Cardiac fibroblast (primary cell): ENCODE data around the gene SFTPD.

ENCODE experiments used
- DNase-seq, 2 donors: peaks; one replicate each; pipeline versions ENCODE4 v3.0.0 to v3.0.0-alpha.2; 2010; ENCODE audit warnings: low read depth in 2 of 2
- H3K4me3 ChIP-seq, 2 donors: replicated peaks in 1 of 2; 1 replicate in 1 of 2; 2 replicates in 1 of 2; pipeline ENCODE4 v1.5.1; 2011; ENCODE audit warnings: low read depth in 2 of 2, low read length in 2 of 2, mild to moderate bottlenecking in 2 of 2, moderate library complexity in 1 of 2
- CTCF ChIP-seq: IDR thresholded peaks from one replicate; pipeline ENCODE4 v1.5.1; 2011; ENCODE audit warnings: low read depth, mild to moderate bottlenecking, low read length, inconsistent platforms

Gene SFTPD

DNA sequence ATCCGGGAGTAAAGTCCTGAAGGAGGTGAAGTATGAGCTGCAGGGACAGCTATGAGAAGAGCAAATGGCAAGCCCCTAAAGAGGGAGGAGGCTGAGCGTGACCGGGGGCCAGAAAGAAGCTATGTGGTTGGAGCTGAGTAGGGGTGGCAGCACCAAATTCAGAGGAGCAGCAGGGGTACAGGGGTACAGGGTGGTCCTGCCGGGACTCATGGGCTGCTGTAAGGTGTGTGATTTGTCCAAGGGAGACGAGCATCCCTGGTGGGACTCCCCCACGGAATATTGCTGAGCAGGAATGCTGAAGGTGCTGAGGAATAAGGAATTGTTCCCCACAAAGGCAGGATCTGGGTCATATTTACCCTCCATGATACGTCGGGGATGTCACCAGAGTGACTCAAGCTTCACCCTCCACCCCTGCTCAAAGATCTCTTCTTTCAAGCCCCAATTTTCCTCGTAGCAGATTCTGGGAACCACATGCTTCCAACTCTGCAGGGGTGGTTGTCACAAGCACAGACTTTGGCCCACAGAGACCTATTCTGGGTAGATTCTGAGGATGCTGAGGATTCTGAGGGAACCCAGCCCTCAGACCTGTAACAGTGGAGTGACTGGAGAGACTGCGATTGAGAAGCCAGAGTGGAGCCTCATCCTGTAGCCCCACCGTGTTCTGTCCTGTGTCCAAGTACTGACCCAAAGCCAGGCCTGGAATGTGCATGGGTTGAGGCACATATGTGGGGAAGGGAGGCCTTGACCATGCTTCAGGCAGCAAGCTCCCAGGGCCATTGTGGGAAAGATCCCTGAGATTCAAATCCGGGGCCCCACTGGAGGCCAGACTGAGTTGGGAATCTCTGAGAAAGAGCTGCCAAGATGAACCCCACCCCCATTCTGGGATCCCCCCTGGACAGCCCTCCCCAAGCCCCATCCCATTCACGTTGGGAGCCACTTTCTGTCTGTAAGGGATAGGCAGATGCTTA, 4.2 kb downstream of the SFTPD start:
- DNase-seq: no peak
- TF ChIP-seq CTCF: no peak
- no peak overlapping the region for H3K4me3 ChIP-seq

- no peak overlapping the region for H3K4me3 ChIP-seq
- DNase-seq: no peak
- TF ChIP-seq CTCF: no peak
Measured at GRCh38 chr10:79943871-79944270, 5.0 kb downstream of the SFTPD start.

DNA sequence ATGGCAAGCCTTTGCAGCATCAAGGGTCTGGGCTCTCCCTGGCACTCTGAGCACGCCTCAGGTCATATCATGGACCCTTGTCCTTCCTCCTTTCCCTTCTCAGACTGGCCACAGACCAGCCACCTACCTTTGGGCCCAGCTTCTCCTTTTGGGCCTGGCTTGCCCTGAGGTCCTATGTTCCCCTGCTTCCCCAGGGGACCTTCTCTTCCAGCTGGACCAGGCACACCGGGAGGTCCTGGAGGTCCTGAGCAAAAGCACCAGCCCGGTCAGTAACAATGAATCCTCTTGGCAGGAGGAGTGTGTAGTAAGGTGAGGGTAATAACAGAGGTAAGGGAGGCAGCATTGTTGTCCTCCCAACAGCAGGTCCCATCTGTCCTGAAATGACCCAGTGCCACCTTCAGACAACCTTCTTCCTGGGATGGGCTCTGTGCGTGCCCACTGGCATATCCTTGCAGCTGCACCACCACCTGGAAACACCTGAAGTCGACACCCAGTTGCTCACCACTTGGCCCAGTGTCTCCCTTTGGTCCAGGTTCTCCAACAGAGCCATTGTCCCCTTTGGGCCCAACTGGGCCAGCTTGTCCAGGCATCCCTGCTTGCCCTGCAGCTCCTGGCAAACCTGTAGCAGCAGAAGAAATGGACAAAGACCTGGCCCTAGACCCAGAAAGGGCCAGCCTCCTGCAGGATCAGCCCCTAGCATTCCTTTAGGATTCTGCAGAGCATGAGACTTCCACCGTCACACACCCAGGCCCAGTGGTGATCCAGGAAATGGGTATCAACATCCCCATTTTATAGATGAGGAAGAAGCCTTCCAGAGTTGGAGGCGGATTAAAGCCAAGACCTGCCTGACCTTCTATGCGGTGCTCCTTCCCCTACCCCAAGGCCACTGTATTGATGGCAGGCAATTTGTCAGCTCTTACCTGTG, 6.4 kb downstream of the SFTPD start:
- TF ChIP-seq CTCF: no peak
- no peak overlapping the region for H3K4me3 ChIP-seq
- DNase-seq: no peak

DNA sequence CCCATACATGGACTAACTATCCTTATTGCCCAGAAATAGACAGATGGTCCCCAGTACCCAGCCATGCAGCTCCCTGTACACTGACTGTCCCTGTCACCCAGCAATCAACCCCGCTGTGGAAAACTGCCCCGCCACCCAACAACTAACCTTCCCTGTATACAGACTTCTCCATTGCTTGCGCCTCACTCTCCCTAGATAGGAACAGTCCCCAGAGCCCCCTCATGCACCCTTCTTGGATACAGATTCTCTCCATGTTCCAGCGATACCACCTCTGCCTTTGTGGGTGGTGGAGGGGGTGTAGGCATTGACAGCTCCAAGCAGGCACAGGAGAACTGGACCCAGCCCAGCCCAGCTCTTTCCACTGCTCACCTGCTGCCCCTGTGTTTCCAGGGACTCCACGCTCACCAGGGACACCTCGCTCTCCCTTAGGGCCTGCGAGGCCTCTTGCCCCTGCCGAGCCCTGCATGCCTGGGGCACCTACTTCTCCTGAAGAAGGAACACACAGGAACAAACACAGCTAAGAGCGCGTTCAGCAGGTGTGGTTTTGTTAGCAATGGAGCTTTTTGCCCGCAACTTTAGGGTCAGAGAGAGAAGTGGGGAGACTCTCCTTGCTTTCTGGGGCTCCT, 7.2 kb downstream of the SFTPD start:
- no peak for TF ChIP-seq CTCF
- no peak overlapping the region for H3K4me3 ChIP-seq

GRCh38 chr10:79941146-79941545, 7.8 kb downstream of the SFTPD start:
- H3K4me3 ChIP-seq: no peak overlapping the region

More for the DNA sequence above, 7.2 kb downstream of the SFTPD start:
- DNase-seq: no peak

More at GRCh38 chr10:79941146-79941545, 7.8 kb downstream of the SFTPD start:
- DNase-seq: no peak
- TF ChIP-seq CTCF: no peak
